GM12874 (cell line): ENCODE results near the gene FAM83G.

Experiments used
- CTCF ChIP-seq: IDR thresholded peaks from 2 replicates; pipeline ENCODE4 v1.5.1; 2011; ENCODE audit warnings: low read depth, mild to moderate bottlenecking, control low read depth, low read length, moderate library complexity; ENCODE audit not compliant: insufficient read depth

The FAM83G gene

DNA sequence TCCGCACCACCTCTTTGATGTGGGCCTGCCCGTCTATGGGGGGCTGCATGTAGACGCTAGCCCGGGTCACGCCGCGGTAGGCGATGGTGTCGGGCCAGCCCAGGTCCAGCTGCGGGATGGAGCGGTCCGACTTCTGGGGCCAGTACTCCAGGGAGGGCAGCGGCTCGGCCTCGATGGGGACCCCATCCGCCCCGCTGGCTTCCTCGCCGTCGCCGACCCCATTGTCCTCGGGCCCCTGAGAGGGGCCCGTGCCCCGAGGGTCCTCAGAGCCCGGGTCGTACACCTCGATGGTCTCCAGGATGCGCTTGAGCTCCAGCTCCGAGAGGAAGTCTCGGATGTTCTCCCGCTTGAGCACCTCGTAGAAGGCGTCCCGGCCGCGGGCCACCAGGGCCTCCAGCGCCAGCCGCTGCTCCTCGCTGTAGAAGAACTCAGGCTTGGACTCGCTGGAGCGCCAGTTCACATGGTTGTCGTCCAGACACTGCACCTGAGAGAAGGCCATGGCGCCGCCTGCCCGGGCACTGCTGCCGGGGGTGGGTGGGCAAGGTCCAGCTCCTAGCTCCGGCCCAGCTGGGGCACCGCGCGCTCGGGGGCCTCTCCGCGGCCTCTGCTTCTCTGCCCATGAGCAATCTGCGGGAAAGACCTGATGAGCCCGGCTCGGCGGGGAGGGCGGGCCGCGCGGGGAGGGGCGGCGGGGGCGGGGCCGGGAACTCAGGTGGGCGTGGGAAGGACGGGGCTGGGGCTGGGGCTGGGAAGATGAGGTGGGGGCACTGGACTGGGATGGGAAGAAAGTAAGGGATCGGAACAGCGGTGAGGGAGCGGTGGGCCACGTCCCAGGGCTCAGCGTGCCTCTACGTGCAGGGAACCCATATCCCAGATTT lies 782 bp downstream of the FAM83G start:
- TF ChIP-seq CTCF = no peak

GRCh38 chr17:19002805-19003542 lies 1.6 kb downstream of the FAM83G start:
- TF ChIP-seq CTCF = no peak

DNA sequence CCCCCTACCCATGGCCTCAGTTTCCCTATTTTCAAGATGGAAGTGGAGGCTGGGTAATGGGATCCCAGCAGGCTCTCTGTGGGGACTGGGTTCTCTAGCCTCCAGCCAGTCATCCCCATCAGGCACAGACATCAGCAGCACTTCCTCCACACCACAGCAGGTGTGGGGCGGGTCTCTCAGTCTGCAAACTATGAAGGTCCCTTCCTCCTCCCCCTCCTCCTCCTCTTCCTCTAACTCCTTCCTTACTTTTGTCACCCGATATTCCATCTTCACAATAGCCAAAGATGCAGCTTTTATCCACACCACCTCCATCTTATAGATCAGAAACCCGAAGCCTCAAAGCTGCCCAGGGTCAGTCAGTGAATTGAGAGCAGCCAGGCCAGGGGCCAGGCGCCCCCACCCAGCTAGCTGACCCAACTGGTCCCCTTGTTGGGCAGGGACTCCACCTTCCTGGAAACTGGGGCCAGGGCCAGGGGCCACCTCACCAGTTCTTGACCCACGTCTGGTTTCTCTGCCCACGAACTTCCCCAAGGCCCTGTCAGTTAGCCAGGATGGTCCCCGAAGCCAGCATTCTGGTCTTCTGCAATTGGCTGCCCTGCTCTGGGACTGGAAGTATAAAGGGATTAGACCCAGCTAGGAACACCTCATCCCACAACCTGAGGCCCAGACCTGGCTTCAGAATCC lies 2.5 kb downstream of the FAM83G start:
- no peak for TF ChIP-seq CTCF

GRCh38 chr17:19000531-19001325 lies 3.8 kb downstream of the FAM83G start:
- TF ChIP-seq CTCF = no peak

DNA sequence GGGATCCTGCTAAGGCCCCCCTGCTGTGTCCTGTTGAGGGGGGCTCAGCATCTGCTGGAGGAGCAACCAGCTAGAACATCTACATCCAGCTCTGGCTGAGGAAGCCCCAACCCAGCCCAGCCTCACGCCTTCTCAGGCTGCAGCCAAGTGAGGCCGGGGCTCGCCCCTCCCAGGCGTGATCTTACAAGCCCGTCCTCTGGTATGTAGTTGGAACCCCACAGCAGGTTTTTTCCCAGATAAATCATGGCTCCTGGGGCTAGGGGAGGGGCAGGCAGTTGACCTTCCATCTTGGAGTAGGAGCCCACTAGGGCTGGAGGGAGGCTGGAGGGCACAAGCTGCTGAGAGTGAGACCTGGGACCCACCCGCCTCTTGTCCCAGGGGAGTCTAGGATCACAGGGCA lies 4.7 kb downstream of the FAM83G start:
- TF ChIP-seq CTCF = no peak

DNA sequence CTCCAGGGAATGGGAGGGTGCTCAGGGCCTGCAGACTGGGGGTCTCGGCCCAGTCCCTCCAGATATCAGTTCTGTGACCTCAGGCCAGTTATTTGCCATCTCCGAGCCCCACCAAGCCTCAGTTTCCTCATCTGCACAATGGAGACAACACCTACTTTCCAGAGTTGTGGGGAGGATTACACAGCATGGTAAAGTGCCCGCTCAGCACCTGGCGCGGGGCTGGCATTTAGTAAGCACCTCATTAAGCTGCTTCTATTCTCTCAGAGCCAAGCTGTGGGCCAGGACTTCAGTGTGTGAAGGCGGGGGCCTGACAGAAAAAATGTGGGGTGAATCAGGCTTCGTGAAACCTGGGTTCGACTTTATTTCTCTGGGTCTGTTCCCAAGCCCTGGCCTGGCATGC lies 5.2 kb downstream of the FAM83G start:
- TF ChIP-seq CTCF = no peak

DNA sequence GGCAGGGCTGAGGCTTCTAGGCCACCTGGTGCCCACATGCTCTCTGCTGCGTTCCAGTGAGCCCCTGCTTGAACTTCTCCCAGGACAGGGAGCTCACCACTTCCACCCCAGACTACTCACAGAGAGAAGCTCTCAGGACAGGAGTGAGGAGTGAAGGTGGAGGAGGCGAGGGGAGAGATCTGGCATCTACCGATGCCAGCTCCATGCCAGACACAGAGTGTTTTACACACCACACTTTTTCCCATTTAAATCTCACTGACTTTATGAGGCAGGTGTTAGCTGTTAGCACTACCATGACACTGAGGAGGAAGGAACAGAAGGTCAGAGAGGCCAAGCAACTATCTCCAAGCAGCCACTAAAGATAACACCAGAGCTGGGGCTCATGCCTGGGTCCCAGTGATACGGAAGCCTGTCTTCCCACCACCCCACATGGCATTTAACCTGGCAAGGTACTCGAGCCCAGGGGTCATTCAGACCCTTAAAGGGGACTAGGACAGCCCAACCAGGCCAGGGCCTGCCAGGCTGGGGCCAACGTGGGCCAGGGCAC lies 6.8 kb downstream of the FAM83G start:
- TF ChIP-seq CTCF = no peak
